Upper lobe of left lung (tissue), 6 donors: ENCODE results near the gene KIF21A. TPM values are rescaled to one million over a fixed set of nuclear protein-coding genes. Genes with fewer than 3 reads are reported as not detected.
"Not testable (repeated sequence)": the region's sequence is repeated elsewhere in the genome, so short reads cannot be mapped to it uniquely, and the experiment has no call there.

ENCODE experiments used
- ATAC-seq, 2 donors: fragments of 200-7000 bp; cut with Tn5 transposase; one replicate each; pipeline ENCODE4 v1.9.1; 2022; ENCODE audit warnings: mild to moderate bottlenecking in 2 of 2, moderate library complexity in 2 of 2; ENCODE audit not compliant: low FRiP score in 2 of 2
- DNase-seq, 2 donors: peaks; one replicate each; pipeline ENCODE4 v3.0.0-alpha.2; 2019 to 2020
- H3K27ac ChIP-seq, 4 donors: fragments of 200-600 bp; sonication (generic); one replicate each; pipeline ENCODE4 v1.5.1; 2016 to 2019
- H3K27me3 ChIP-seq, 4 donors: fragments of 200-600 bp; sonication (generic); one replicate each; pipeline ENCODE4 v1.5.1; 2017 to 2019
- H3K36me3 ChIP-seq, 4 donors: fragments of 200-600 bp; sonication (generic); one replicate each; pipeline ENCODE4 v1.5.1; 2016 to 2019
- H3K4me1 ChIP-seq, 4 donors: fragments of 200-600 bp; sonication (generic); one replicate each; pipeline ENCODE4 v1.5.1; 2018 to 2019
- H3K4me3 ChIP-seq, 4 donors: fragments of 200-600 bp; sonication (generic); one replicate each; pipeline ENCODE4 v1.5.1; 2017 to 2019; ENCODE audit warnings: mild to moderate bottlenecking in 2 of 4, moderate library complexity in 1 of 4
- H3K9me3 ChIP-seq, 4 donors: fragments of 200-600 bp; sonication (generic); one replicate each; pipeline ENCODE4 v1.5.1; 2018 to 2019
- CTCF ChIP-seq, 6 experiments: fragments of 450-650 bp in 4 of 6; fragments of 200-600 bp in 2 of 6; sonication (generic) in 2 of 6; IDR thresholded peaks; one replicate each; pipeline ENCODE4 v1.5.1; 2016 to 2019; ENCODE audit warnings: antibody characterized with exemption in 6 of 6
- EP300 ChIP-seq, 4 donors: sonication (generic); formaldehyde crosslinking; IDR thresholded peaks; one replicate each; pipeline ENCODE4 v1.5.1; 2017; ENCODE audit warnings: antibody characterized with exemption in 4 of 4, control low read depth in 2 of 4
- POLR2A ChIP-seq, 4 donors: fragments of 450-650 bp; IDR thresholded peaks; one replicate each; pipeline ENCODE4 v1.5.1; 2016 to 2017; ENCODE audit warnings: antibody characterized with exemption in 4 of 4, mild to moderate bottlenecking in 2 of 4
- POLR2AphosphoS5 ChIP-seq, 2 donors: sonication (generic); formaldehyde crosslinking; IDR thresholded peaks; one replicate each; pipeline ENCODE4 v1.5.1; 2017; ENCODE audit warnings: antibody characterized with exemption in 2 of 2
- WGBS, 2 donors: methylation state at CpG; one replicate each; pipeline ENCODE4 v1.1.5; 2017 to 2018; 5-methylcytosine and 5-hydroxymethylcytosine counted together
- total RNA-seq, 6 donors: library from RNA; depleted of rRNA in 4 of 6; stranded (reverse); fragments of >200 nt in 4 of 6; gene quantifications; one replicate each; pipeline versions ENCODE4 v1.1.0 to v1.2.1, GENCODE V29; 2016 to 2021
- donor health status: DM: no; HTN: no; CAD: no; lungs with moderate emphysema.
- donor health status: DM: no; HTN: yes; CAD: no; lungs with severe emphysema.

The KIF21A gene
- total RNA-seq, 6 donors from 2014 or later: 6.6 to 89.3 (median 18.3) TPM

- Histone ChIP-seq H3K9me3 (no peaks in the 10 kb centered on the region), H3K27me3 (no peaks in the 10 kb centered on the region), H3K27ac (no peak overlapping the region), H3K4me3 (no peak overlapping the region), H3K4me1 (peaks cover 0 to 4% (median 0%) of the 10 kb centered on the region in 4 donors), H3K36me3 (no peaks in the 10 kb centered on the region)
- TF ChIP-seq CTCF (IDR thresholded peaks at IDR 0.05): no peak
- TF ChIP-seq POLR2AphosphoS5 (IDR thresholded peaks at IDR 0.05): no peak
- TF ChIP-seq EP300 (IDR thresholded peaks at IDR 0.05): no peak
- no peak for TF ChIP-seq POLR2A (IDR thresholded peaks at IDR 0.05)
- 68 to 79% methylated on average over 1 of the region's 1 CpG for WGBS, 2 donors
- ATAC-seq (no peak), DNase-seq (no peak)
These were observed 145.0 kb downstream of the KIF21A start for GRCh38 chr12:39297891-39298290.

GRCh38 chr12:39296496-39296895 lies 146.4 kb downstream of the KIF21A start:
- TF ChIP-seq POLR2AphosphoS5 (IDR thresholded peaks at IDR 0.05): no peak
- no peak for TF ChIP-seq CTCF (IDR thresholded peaks at IDR 0.05)
- no peak for TF ChIP-seq POLR2A (IDR thresholded peaks at IDR 0.05)
- TF ChIP-seq EP300 (IDR thresholded peaks at IDR 0.05): no peak
- Histone ChIP-seq H3K27ac (no peak overlapping the region), H3K27me3 (no peaks in the 10 kb centered on the region), H3K4me1 (no peaks in the 10 kb centered on the region), H3K36me3 (no peaks in the 10 kb centered on the region), H3K9me3 (no peaks in the 10 kb centered on the region), H3K4me3 (no peak overlapping the region)
- no peak for DNase-seq
- ATAC-seq: no peak
- 82 to 85% methylated on average over 1 of the region's 1 CpG for WGBS, 2 donors

GRCh38 chr12:39295593-39295992 lies 147.3 kb downstream of the KIF21A start:
- 93% methylated on average over 8 to 12 of the region's 12 CpGs for WGBS, 2 donors

GRCh38 chr12:39294715-39295114 lies 148.2 kb downstream of the KIF21A start:
- 86 to 87% methylated on average over 2 of the region's 2 CpGs for WGBS, 2 donors
- no peak overlapping the region for H3K4me3 ChIP-seq

More at GRCh38 chr12:39295593-39295992, 147.3 kb downstream of the KIF21A start:
- DNase-seq, H3K27me3 ChIP-seq, H3K36me3 ChIP-seq, H3K9me3 ChIP-seq, H3K27ac ChIP-seq, H3K4me3 ChIP-seq, H3K4me1 ChIP-seq, ATAC-seq: not testable (repeated sequence)

GRCh38 chr12:39292125-39292630 lies 150.7 kb downstream of the KIF21A start:
- no peak for ATAC-seq
- Histone ChIP-seq H3K4me1 (no peaks in the 10 kb centered on the region), H3K36me3 (no peaks in the 10 kb centered on the region), H3K27ac (no peak overlapping the region), H3K27me3 (no peaks in the 10 kb centered on the region), H3K4me3 (no peak overlapping the region), H3K9me3 (no peaks in the 10 kb centered on the region)
- TF ChIP-seq CTCF (IDR thresholded peaks at IDR 0.05) (no peak), EP300 (IDR thresholded peaks at IDR 0.05) (no peak), POLR2AphosphoS5 (IDR thresholded peaks at IDR 0.05) (no peak), POLR2A (IDR thresholded peaks at IDR 0.05) (no peak)
- 34 to 48% methylated on average over 1 of the region's 1 CpG for WGBS, 2 donors
- no peak for DNase-seq

More at GRCh38 chr12:39294715-39295114, 148.2 kb downstream of the KIF21A start:
- Histone ChIP-seq H3K9me3 (no peaks in the 10 kb centered on the region), H3K27me3 (no peaks in the 10 kb centered on the region), H3K4me1 (no peaks in the 10 kb centered on the region), H3K27ac (no peak overlapping the region), H3K36me3 (no peaks in the 10 kb centered on the region)
- DNase-seq (no peak), ATAC-seq (no peak)
- no peak for TF ChIP-seq CTCF (IDR thresholded peaks at IDR 0.05)
- no peak for TF ChIP-seq POLR2AphosphoS5 (IDR thresholded peaks at IDR 0.05)
- no peak for TF ChIP-seq EP300 (IDR thresholded peaks at IDR 0.05)
- no peak for TF ChIP-seq POLR2A (IDR thresholded peaks at IDR 0.05)
